Nephron (organoid): Measurements from ENCODE around the gene KCNMA1.

Source experiments
- H3K27ac Mint-ChIP-seq, 3 experiments: 2 replicates each; pipeline ENCODE4 v1.8.0; 2020; ENCODE audit warnings: mixed read lengths in 3 of 3, mild to moderate bottlenecking in 2 of 3, moderate library complexity in 1 of 3
- H3K27me3 Mint-ChIP-seq: 2 replicates; pipeline ENCODE4 v1.8.0; 2021; ENCODE audit warnings: low read depth, mild to moderate bottlenecking, moderate library complexity, mixed read lengths
- H3K36me3 Mint-ChIP-seq: 2 replicates; pipeline ENCODE4 v1.8.0; 2020; ENCODE audit warnings: low read depth, mixed read lengths
- H3K4me1 Mint-ChIP-seq: 2 replicates; pipeline ENCODE4 v1.8.0; 2020; ENCODE audit warnings: mixed read lengths
- H3K4me3 Mint-ChIP-seq, 3 experiments: 2 replicates each; pipeline ENCODE4 v1.8.0; 2020; ENCODE audit warnings: mild to moderate bottlenecking in 3 of 3, mixed read lengths in 3 of 3, moderate library complexity in 2 of 3
- H3K9me3 Mint-ChIP-seq: 2 replicates; pipeline ENCODE4 v1.8.0; 2020; ENCODE audit warnings: mixed read lengths
- TF ChIP-seq, protein P1 (sequence below), 3 experiments: fragments of 200-600 bp; sonication (generic); IDR thresholded peaks; one replicate each; pipeline ENCODE4 v1.5.0; 2021; ENCODE audit warnings: antibody characterized with exemption in 3 of 3; ENCODE audit not compliant: unreplicated experiment in 3 of 3

Gene KCNMA1

DNA sequence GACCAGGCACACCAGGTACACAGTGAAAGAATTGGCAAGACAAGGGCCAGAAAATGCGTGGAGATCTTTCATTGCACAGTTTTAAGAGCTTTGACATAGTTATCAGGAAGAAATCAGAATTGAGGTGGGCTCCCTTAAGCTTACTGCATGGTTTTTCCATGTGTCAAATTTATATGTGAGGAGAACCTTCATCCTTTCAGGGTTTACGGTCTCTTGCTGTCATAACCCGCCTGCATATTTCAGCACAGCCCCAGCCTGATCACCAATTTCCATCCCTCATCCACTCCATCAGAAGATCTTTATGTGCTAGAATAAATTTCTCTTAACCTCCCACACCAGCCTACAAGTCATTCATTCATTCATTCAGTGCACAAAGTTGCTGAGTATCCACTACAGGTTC is 373.1 kb downstream of the KCNMA1 start:
- peaks cover 22% of the 10 kb centered on the region for H3K27me3 Mint-ChIP-seq
- no peak overlapping the region for H3K27ac Mint-ChIP-seq
- TF ChIP-seq, protein P1, sequence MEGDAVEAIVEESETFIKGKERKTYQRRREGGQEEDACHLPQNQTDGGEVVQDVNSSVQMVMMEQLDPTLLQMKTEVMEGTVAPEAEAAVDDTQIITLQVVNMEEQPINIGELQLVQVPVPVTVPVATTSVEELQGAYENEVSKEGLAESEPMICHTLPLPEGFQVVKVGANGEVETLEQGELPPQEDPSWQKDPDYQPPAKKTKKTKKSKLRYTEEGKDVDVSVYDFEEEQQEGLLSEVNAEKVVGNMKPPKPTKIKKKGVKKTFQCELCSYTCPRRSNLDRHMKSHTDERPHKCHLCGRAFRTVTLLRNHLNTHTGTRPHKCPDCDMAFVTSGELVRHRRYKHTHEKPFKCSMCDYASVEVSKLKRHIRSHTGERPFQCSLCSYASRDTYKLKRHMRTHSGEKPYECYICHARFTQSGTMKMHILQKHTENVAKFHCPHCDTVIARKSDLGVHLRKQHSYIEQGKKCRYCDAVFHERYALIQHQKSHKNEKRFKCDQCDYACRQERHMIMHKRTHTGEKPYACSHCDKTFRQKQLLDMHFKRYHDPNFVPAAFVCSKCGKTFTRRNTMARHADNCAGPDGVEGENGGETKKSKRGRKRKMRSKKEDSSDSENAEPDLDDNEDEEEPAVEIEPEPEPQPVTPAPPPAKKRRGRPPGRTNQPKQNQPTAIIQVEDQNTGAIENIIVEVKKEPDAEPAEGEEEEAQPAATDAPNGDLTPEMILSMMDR (IDR thresholded peaks at IDR 0.05; ENCODE audit: unreplicated experiment in 3 of 3): no peak
- no peak overlapping the region for H3K4me3 Mint-ChIP-seq
- H3K9me3 Mint-ChIP-seq: no peaks in the 10 kb centered on the region
- H3K4me1 Mint-ChIP-seq: no peaks in the 10 kb centered on the region
- no peaks in the 10 kb centered on the region for H3K36me3 Mint-ChIP-seq

DNA sequence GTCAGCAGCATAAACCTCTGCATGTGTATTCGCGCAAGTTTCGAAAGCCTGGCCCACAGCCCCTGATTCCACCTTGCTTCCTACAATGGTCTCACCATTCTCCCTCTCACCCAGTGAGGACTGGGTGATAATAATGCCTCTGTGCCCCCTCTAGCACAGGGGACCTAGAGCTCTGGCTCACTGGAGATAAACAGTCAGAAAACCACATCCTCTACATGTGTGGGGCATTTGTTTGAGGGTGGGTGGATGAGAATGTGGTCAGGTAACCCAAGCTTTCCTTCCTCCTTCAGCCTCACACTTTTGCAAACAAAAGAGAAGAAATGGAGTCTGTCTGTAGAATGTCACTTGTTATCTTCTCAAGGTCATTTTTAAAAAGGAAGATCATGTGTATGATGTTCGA is 373.5 kb downstream of the KCNMA1 start:
- Mint-ChIP-seq H3K4me1 (no peaks in the 10 kb centered on the region), H3K27me3 (peaks cover 22% of the 10 kb centered on the region)
- TF ChIP-seq, protein P1 (IDR thresholded peaks at IDR 0.05; ENCODE audit: unreplicated experiment in 3 of 3): no peak

DNA sequence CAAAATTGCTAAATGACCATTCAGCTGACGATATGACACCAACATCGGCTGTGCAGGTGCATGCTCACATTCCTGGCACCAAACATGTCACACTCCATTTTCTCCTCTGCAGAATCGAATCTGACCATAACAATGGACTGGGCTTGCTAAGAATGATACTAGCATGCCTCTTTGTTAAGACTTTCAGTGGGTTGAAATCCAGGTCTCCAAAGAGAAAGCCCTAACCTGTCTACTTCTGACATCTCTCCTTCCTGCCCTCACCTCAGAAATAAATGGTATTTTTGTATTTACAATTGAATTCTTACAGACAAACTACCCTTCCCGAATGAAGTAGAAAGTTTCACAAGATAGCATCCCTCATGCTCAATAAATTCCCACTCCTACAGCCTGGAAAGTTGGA is 373.9 kb downstream of the KCNMA1 start:
- Mint-ChIP-seq H3K27me3 (peaks cover 21% of the 10 kb centered on the region), H3K36me3 (no peaks in the 10 kb centered on the region), H3K9me3 (no peaks in the 10 kb centered on the region), H3K4me1 (no peaks in the 10 kb centered on the region), H3K4me3 (no peak overlapping the region), H3K27ac (no peak overlapping the region)
- TF ChIP-seq, protein P1 (IDR thresholded peaks at IDR 0.05; ENCODE audit: unreplicated experiment in 3 of 3): no peak

More for the DNA sequence above, 373.5 kb downstream of the KCNMA1 start:
- H3K9me3 Mint-ChIP-seq: no peaks in the 10 kb centered on the region
- no peak overlapping the region for H3K27ac Mint-ChIP-seq
- no peaks in the 10 kb centered on the region for H3K36me3 Mint-ChIP-seq
- no peak overlapping the region for H3K4me3 Mint-ChIP-seq

DNA sequence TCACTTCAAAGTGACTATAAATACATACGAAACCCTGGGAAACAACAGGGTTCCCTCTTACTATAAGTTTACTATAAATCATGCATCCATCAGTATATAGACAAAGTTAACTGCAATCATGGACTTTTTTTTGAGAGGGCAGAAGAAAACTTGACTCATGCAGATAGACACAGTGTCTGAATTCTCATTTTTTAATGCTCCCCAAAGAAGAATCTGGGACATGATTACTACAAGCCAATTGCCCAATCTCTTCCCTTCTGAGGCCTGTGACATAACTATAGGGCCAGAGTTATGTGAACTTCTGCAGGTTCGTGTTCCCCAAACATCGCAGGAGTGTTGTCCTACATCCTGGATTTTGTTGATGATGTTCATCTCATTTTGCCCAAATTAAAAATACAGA is 376.5 kb downstream of the KCNMA1 start:
- no peaks in the 10 kb centered on the region for H3K4me1 Mint-ChIP-seq
- peaks cover 8% of the 10 kb centered on the region for H3K27me3 Mint-ChIP-seq
- TF ChIP-seq, protein P1 (IDR thresholded peaks at IDR 0.05; ENCODE audit: unreplicated experiment in 3 of 3): no peak
- H3K9me3 Mint-ChIP-seq: peaks cover 3% of the 10 kb centered on the region
- H3K27ac Mint-ChIP-seq: no peak overlapping the region
- no peaks in the 10 kb centered on the region for H3K36me3 Mint-ChIP-seq
- H3K4me3 Mint-ChIP-seq: no peak overlapping the region

DNA sequence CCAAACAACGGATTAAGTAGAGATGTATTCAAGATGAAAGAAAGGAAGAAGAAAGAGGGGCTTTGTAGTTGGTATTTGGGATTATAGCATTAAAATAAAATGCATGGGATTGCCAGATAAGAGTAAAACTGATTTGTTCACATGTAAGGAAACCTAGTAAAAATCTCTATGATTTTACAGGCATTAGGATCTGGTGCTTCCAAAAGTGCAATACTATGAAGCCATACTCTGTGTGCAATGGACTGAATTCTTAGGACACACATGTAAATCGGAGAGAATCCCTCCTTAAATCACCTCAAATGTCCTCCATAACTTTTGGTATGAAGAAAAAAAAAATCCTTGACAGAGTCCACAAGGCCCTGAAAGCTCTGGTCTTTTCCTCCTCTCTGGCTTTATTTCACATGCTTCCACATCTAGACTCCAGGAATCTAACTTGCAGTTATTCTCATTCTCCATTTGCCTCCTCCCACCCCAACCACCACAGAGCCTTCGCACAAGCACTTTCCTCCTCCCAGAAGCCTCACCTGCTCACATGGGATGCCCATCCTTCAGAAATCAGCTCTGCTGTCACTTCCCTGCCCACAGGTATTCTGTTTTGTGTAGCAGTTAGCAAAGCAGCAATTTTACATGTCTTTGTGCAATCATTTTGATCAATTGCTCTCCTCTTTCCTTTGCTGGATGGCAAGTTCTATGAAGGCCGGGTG is 378.3 kb downstream of the KCNMA1 start:
- TF ChIP-seq, protein P1 (IDR thresholded peaks at IDR 0.05; ENCODE audit: unreplicated experiment in 3 of 3): no peak
- Mint-ChIP-seq H3K27me3 (peaks cover 3% of the 10 kb centered on the region), H3K4me3 (no peak overlapping the region), H3K4me1 (no peaks in the 10 kb centered on the region), H3K9me3 (peaks cover 3% of the 10 kb centered on the region), H3K36me3 (no peaks in the 10 kb centered on the region), H3K27ac (no peak overlapping the region)

DNA sequence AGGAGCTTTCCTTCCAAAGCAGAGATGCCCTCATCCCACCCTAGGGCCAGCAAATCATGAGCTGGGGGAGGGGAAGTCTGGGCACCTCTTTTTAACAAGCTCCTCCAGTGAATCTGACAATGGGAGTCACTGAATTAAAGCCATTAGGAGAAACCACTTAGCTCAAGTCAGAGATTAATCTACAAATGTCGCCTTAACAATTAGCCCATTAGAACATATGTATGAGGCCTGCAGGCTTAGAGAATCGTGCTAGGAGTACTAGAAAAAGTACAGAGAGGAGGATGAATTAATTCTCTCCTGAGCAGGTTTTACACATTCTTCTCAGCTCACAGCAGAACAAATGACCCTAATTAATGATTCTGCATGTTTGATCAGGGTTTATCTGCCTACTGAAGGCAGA is 381.3 kb downstream of the KCNMA1 start:
- Mint-ChIP-seq H3K9me3 (peaks cover 3% of the 10 kb centered on the region), H3K27me3 (no peaks in the 10 kb centered on the region), H3K27ac (no peak overlapping the region), H3K4me1 (peaks cover 24% of the 10 kb centered on the region), H3K4me3 (no peak overlapping the region), H3K36me3 (no peaks in the 10 kb centered on the region)
- TF ChIP-seq, protein P1 (IDR thresholded peaks at IDR 0.05; ENCODE audit: unreplicated experiment in 3 of 3): no peak
